MM.1S (cell line): Measurements from ENCODE around the gene SCT.

Experiments
- DNase-seq: peaks from one replicate; pipeline ENCODE4 v3.0.0-alpha.2; 2015
- H2AFZ ChIP-seq: fragments of 300-600 bp; sonication (generic); 2 replicates; pipeline ENCODE4 v1.6.0; 2016; ENCODE audit warnings: antibody characterized with exemption, low read length
- H3F3A ChIP-seq: fragments of 300-600 bp; sonication (generic); 2 replicates; pipeline ENCODE4 v1.6.1; 2016; ENCODE audit warnings: mild to moderate bottlenecking, antibody characterized with exemption, low read length, moderate library complexity, mixed read lengths; ENCODE audit not compliant: insufficient read depth
- H3K27ac ChIP-seq: fragments of 300-600 bp; sonication (generic); 2 replicates; pipeline ENCODE4 v1.5.1; 2016; ENCODE audit warnings: mild to moderate bottlenecking, low read length
- H3K27me3 ChIP-seq: fragments of 300-600 bp; sonication (generic); replicated peaks from 2 replicates; pipeline ENCODE4 v1.6.0; 2016; ENCODE audit warnings: low read length; ENCODE audit not compliant: insufficient read depth
- H3K36me3 ChIP-seq: fragments of 300-600 bp; sonication (generic); replicated peaks from 2 replicates; pipeline ENCODE4 v1.6.1; 2016; ENCODE audit warnings: mild to moderate bottlenecking, low read length, mixed read lengths; ENCODE audit not compliant: insufficient read depth
- H3K4me1 ChIP-seq: fragments of 300-600 bp; sonication (generic); 2 replicates; pipeline ENCODE4 v1.6.1; 2016; ENCODE audit warnings: low read length, mixed read lengths
- H3K4me2 ChIP-seq: fragments of 300-600 bp; sonication (generic); 2 replicates; pipeline ENCODE4 v1.6.0; 2016; ENCODE audit warnings: low read depth, low read length
- H3K4me3 ChIP-seq: fragments of 300-600 bp; sonication (generic); 2 replicates; pipeline ENCODE4 v1.5.1; 2016; ENCODE audit warnings: low read length, mixed read lengths
- H3K79me2 ChIP-seq: fragments of 300-600 bp; sonication (generic); 2 replicates; pipeline ENCODE4 v1.6.1; 2016; ENCODE audit warnings: mixed run types, low read length, mixed read lengths
- H3K9ac ChIP-seq: fragments of 300-600 bp; sonication (generic); 2 replicates; pipeline ENCODE4 v1.6.1; 2016; ENCODE audit warnings: low read length, mixed read lengths
- H3K9me2 ChIP-seq: fragments of 300-600 bp; sonication (generic); replicated peaks from 2 replicates; pipeline ENCODE4 v1.6.1; 2016; ENCODE audit warnings: mild to moderate bottlenecking, low read length, mixed read lengths; ENCODE audit not compliant: insufficient read depth
- H3K9me3 ChIP-seq: fragments of 300-600 bp; sonication (generic); replicated peaks from 2 replicates; pipeline ENCODE4 v1.6.1; 2016; ENCODE audit warnings: mild to moderate bottlenecking, low read length, mixed read lengths; ENCODE audit not compliant: insufficient read depth
- H4K20me1 ChIP-seq: fragments of 300-600 bp; sonication (generic); 2 replicates; pipeline ENCODE4 v1.6.1; 2016; ENCODE audit warnings: mild to moderate bottlenecking, low read length, moderate library complexity, mixed read lengths; ENCODE audit not compliant: insufficient read depth
- CTCF ChIP-seq: fragments of 300-600 bp; sonication (generic); IDR thresholded peaks from 2 replicates; pipeline ENCODE4 v1.5.1; 2016; ENCODE audit warnings: antibody characterized with exemption, low read length, mixed read lengths
- EZH2 ChIP-seq: fragments of 300-600 bp; sonication (generic); optimal IDR thresholded peaks from 2 replicates; pipeline ENCODE3; 2017; ENCODE audit warnings: low read depth, mild to moderate bottlenecking, antibody characterized with exemption, low read length, mixed read lengths
- EZH2phosphoT487 ChIP-seq: fragments of 300-600 bp; sonication (generic); IDR thresholded peaks from 2 replicates; pipeline ENCODE4 v1.6.1; 2018; ENCODE audit warnings: antibody characterized with exemption, low read length

Gene SCT

GRCh38 chr11:584287-584686 lies 42.7 kb downstream of the SCT start:
- Histone ChIP-seq H3K4me2 (no peak overlapping the region), H3K4me3 (no peak overlapping the region), H3K4me1 (no peaks in the 10 kb centered on the region), H3K79me2 (peaks cover 80% of the 10 kb centered on the region), H4K20me1 (peaks cover 28% of the 10 kb centered on the region), H3K27ac (no peak overlapping the region), H3K9me3 (no peaks in the 10 kb centered on the region), H3F3A (no peaks in the 10 kb centered on the region), H3K36me3 (peaks cover 15% of the 10 kb centered on the region), H2AFZ (no peak overlapping the region), H3K9me2 (no peaks in the 10 kb centered on the region), H3K9ac (no peak overlapping the region), H3K27me3 (no peaks in the 10 kb centered on the region)
- DNase-seq = no peak
- TF ChIP-seq CTCF (no peak), EZH2 (no peak), EZH2phosphoT487 (no peak)

GRCh38 chr11:581752-582151 lies 45.2 kb downstream of the SCT start:
- DNase-seq = no peak
- Histone ChIP-seq H2AFZ (no peak overlapping the region), H3K4me2 (no peak overlapping the region), H3K36me3 (peaks cover 6% of the 10 kb centered on the region; the same call in 1 of the 2 replicates), H3K9me3 (no peaks in the 10 kb centered on the region), H3K79me2 (peaks cover 84% of the 10 kb centered on the region), H3K4me3 (no peak overlapping the region), H3K9ac (no peak overlapping the region), H3F3A (no peaks in the 10 kb centered on the region), H3K4me1 (peaks cover 10% of the 10 kb centered on the region), H3K27ac (no peak overlapping the region), H3K9me2 (no peaks in the 10 kb centered on the region), H3K27me3 (no peaks in the 10 kb centered on the region), H4K20me1 (peaks cover 50% of the 10 kb centered on the region)
- no peak for TF ChIP-seq EZH2

GRCh38 chr11:581342-581741 lies 45.6 kb downstream of the SCT start:
- H3K9me2 ChIP-seq = no peaks in the 10 kb centered on the region
- peaks cover 10% of the 10 kb centered on the region for H3K4me1 ChIP-seq
- H3K27ac ChIP-seq = no peak overlapping the region
- DNase-seq = no peak
- no peak overlapping the region for H2AFZ ChIP-seq
- H3K9me3 ChIP-seq = no peaks in the 10 kb centered on the region
- H3K27me3 ChIP-seq = no peaks in the 10 kb centered on the region
- TF ChIP-seq CTCF = no peak
- TF ChIP-seq EZH2 = no peak
- TF ChIP-seq EZH2phosphoT487 = no peak
- peaks cover 6% of the 10 kb centered on the region; the same call in 1 of the 2 replicates for H3K36me3 ChIP-seq
- H3K79me2 ChIP-seq = peaks cover 81% of the 10 kb centered on the region
- H3K9ac ChIP-seq = no peak overlapping the region
- H3K4me2 ChIP-seq = no peak overlapping the region
- H3K4me3 ChIP-seq = no peak overlapping the region
- peaks cover 48% of the 10 kb centered on the region for H4K20me1 ChIP-seq
- no peaks in the 10 kb centered on the region for H3F3A ChIP-seq

DNA sequence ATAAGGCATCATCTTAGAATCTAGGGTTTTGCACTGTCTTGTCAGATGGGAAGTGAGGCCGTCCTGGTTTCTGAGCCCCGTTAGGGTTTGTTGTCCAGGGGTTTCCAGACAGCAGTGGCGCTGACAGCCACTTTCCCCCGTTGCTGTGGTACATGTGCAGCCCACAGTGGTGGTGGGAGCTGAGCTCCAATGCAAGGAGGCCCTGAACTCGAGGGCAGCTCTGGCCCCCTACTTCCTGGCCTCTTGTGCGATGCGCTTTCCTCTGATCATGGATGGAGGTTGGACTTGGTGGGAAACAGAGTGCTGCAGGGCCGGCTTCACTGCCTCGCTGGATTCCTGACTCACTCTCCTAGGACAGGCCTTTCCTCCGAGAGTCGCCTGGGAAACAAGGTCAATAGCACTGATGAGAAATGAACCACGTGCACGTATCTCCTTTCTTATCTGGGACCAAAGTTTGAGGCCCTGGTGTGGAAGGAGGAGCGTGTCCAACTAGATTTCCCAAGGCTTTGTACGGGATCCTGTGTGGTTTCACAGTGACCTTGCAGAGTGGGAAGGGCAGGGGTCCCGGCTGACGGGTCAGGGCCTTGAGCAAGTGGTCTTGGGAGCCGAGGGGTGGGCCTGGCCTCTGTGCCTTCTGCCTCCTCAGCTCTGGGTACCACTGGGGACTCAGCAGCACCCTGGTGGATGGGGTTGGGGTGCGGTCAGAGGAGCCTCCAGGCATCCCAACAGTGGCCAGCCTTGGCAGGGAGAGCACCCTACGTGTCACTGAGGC lies 47.0 kb downstream of the SCT start:
- peaks cover 6% of the 10 kb centered on the region; the same call in 1 of the 2 replicates for H3K36me3 ChIP-seq
- no peak overlapping the region for H3K9ac ChIP-seq
- no peak overlapping the region for H2AFZ ChIP-seq
- no peaks in the 10 kb centered on the region for H3K9me3 ChIP-seq
- peaks cover 46% of the 10 kb centered on the region for H4K20me1 ChIP-seq
- H3K27ac ChIP-seq = no peak overlapping the region
- no peak for DNase-seq
- no peak for TF ChIP-seq CTCF
- no peak for TF ChIP-seq EZH2
- no peak for TF ChIP-seq EZH2phosphoT487
- H3K4me2 ChIP-seq = no peak overlapping the region
- no peaks in the 10 kb centered on the region for H3K9me2 ChIP-seq
- H3K4me3 ChIP-seq = no peak overlapping the region
- 0 out of 2 replicates have a peak, but pooled peaks cover 5% of the 10 kb centered on the region for H3K27me3 ChIP-seq
- H3F3A ChIP-seq = no peaks in the 10 kb centered on the region
- H3K4me1 ChIP-seq = peaks cover 13% of the 10 kb centered on the region
- peaks cover 78% of the 10 kb centered on the region for H3K79me2 ChIP-seq
